DND-41 (cell line): ENCODE results near the gene NEK2.

ENCODE experiments used
- EZH2 ChIP-seq: IDR thresholded peaks from 3 replicates; pipeline ENCODE4 v1.6.1; 2012; ENCODE audit warnings: borderline replicate concordance, low read depth, mild to moderate bottlenecking, moderate library complexity, low read length, inconsistent platforms; ENCODE audit not compliant: severe bottlenecking
- TF ChIP-seq, protein P1 (sequence below): IDR thresholded peaks from 2 replicates; pipeline ENCODE4 v1.5.1; 2012; ENCODE audit warnings: borderline replicate concordance, low read length, moderate library complexity, mild to moderate bottlenecking; ENCODE audit not compliant: poor library complexity, severe bottlenecking; ENCODE audit errors: extremely low read depth

- TF ChIP-seq, protein P1, sequence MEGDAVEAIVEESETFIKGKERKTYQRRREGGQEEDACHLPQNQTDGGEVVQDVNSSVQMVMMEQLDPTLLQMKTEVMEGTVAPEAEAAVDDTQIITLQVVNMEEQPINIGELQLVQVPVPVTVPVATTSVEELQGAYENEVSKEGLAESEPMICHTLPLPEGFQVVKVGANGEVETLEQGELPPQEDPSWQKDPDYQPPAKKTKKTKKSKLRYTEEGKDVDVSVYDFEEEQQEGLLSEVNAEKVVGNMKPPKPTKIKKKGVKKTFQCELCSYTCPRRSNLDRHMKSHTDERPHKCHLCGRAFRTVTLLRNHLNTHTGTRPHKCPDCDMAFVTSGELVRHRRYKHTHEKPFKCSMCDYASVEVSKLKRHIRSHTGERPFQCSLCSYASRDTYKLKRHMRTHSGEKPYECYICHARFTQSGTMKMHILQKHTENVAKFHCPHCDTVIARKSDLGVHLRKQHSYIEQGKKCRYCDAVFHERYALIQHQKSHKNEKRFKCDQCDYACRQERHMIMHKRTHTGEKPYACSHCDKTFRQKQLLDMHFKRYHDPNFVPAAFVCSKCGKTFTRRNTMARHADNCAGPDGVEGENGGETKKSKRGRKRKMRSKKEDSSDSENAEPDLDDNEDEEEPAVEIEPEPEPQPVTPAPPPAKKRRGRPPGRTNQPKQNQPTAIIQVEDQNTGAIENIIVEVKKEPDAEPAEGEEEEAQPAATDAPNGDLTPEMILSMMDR: no peak
- no peak for TF ChIP-seq EZH2
Measured at GRCh38 chr1:211632117-211632807, 43.2 kb downstream of the NEK2 start.
